NCI-H146 (cell line): ENCODE measurements around the gene DDX20.

ENCODE experiments used
- DNase-seq: peaks from one replicate; lab custom pipeline; 2025; lab: John Stamatoyannopoulos, UW

DDX20 gene

GRCh38 chr1:111750856-111751255 is 4.8 kb upstream of the DDX20 start:
- DNase-seq, result no peak

GRCh38 chr1:111751906-111752575 is 3.7 kb upstream of the DDX20 start:
- DNase-seq, result no peak

- DNase-seq, result peak; percentile 63
Measured at GRCh38 chr1:111754984-111755330, 744 bp upstream of the DDX20 start.

GRCh38 chr1:111756124-111756513 is 418 bp downstream of the DDX20 start:
- DNase-seq, result peak; percentile 70

GRCh38 chr1:111758373-111758772 is 2.7 kb downstream of the DDX20 start:
- DNase-seq, result no peak

GRCh38 chr1:111761717-111762116 is 6.0 kb downstream of the DDX20 start:
- no peak for DNase-seq

- DNase-seq, result no peak
Measured at GRCh38 chr1:111762332-111762731, 6.6 kb downstream of the DDX20 start.

GRCh38 chr1:111768023-111768422 is 12.3 kb downstream of the DDX20 start:
- DNase-seq, result no peak

GRCh38 chr1:111768625-111769024 is 12.9 kb downstream of the DDX20 start:
- no peak for DNase-seq

GRCh38 chr1:111769517-111770146 is 13.9 kb downstream of the DDX20 start:
- peak; percentile 57 for DNase-seq

GRCh38 chr1:111770916-111771315 is 15.2 kb downstream of the DDX20 start:
- DNase-seq, result no peak

- DNase-seq, result no peak
Measured at GRCh38 chr1:111775966-111776365, 20.3 kb downstream of the DDX20 start.

GRCh38 chr1:111776391-111776790 is 20.7 kb downstream of the DDX20 start:
- DNase-seq, result no peak

- no peak for DNase-seq
Measured at GRCh38 chr1:111776861-111777260, 21.2 kb downstream of the DDX20 start.

GRCh38 chr1:111777301-111777700 is 21.6 kb downstream of the DDX20 start:
- no peak for DNase-seq

GRCh38 chr1:111778066-111778465 is 22.4 kb downstream of the DDX20 start:
- DNase-seq, result no peak

GRCh38 chr1:111778541-111779051 is 22.9 kb downstream of the DDX20 start:
- DNase-seq, result no peak

GRCh38 chr1:111779546-111779945 is 23.8 kb downstream of the DDX20 start:
- DNase-seq, result no peak

GRCh38 chr1:111784273-111784901 is 28.7 kb downstream of the DDX20 start:
- no peak for DNase-seq

- DNase-seq, result no peak
Measured at GRCh38 chr1:111786669-111787207, 31.0 kb downstream of the DDX20 start.

GRCh38 chr1:111789142-111789541 is 33.4 kb downstream of the DDX20 start:
- no peak for DNase-seq

GRCh38 chr1:111789666-111790316 is 34.1 kb downstream of the DDX20 start:
- no peak for DNase-seq

GRCh38 chr1:111791776-111792175 is 36.1 kb downstream of the DDX20 start:
- no peak for DNase-seq
